ENCODE measurements around the gene RUNDC3A.
A peak's percentile ranks its signal among the peaks of the same experiment; 100 is the strongest.

Gene RUNDC3A

GRCh38 chr17:44308320-44308818 lies at the start of gene RUNDC3A:
RUNDC3A (plus strand) TSS chr17:44308601; CDS start chr17:44308833, 232 bp downstream.
- peak; percentile 77 for DNase-seq

GRCh38 chr17:44258811-44259351 lies 49.5 kb upstream of the RUNDC3A start:
- DNase-seq: no peak

- no peak for DNase-seq
Observed at GRCh38 chr17:44260296-44260695, 48.1 kb upstream of the RUNDC3A start.

- no peak for DNase-seq
Observed at GRCh38 chr17:44262654-44263225, 45.7 kb upstream of the RUNDC3A start.

- DNase-seq: no peak
Observed at GRCh38 chr17:44263345-44263902, 45.0 kb upstream of the RUNDC3A start.

- DNase-seq: no peak
Observed at GRCh38 chr17:44266402-44267164, 41.8 kb upstream of the RUNDC3A start.

- DNase-seq: no peak
Observed at GRCh38 chr17:44267165-44267455, 41.3 kb upstream of the RUNDC3A start.

GRCh38 chr17:44267818-44268490 lies 40.4 kb upstream of the RUNDC3A start, which contains the start of gene SLC4A1:
SLC4A1 (minus strand) TSS chr17:44268135; CDS start chr17:44262866, 5,269 bp downstream.
- no peak for DNase-seq

GRCh38 chr17:44268709-44269534 lies 39.5 kb upstream of the RUNDC3A start:
- DNase-seq: no peak

- DNase-seq: no peak
Observed at GRCh38 chr17:44269535-44270240, 38.7 kb upstream of the RUNDC3A start.

GRCh38 chr17:44272321-44272951 lies 36.0 kb upstream of the RUNDC3A start:
- DNase-seq: no peak

- DNase-seq: no peak
Observed at GRCh38 chr17:44272954-44273353, 35.4 kb upstream of the RUNDC3A start.

GRCh38 chr17:44273607-44274006 lies 34.8 kb upstream of the RUNDC3A start:
- DNase-seq: no peak

- DNase-seq: no peak
Observed at GRCh38 chr17:44277976-44278375, 30.4 kb upstream of the RUNDC3A start.

GRCh38 chr17:44279346-44279665 lies 29.1 kb upstream of the RUNDC3A start:
- DNase-seq: no peak

GRCh38 chr17:44279666-44280391 lies 28.6 kb upstream of the RUNDC3A start:
- peak; percentile 55 for DNase-seq

- DNase-seq: no peak
Observed at GRCh38 chr17:44280392-44280937, 27.9 kb upstream of the RUNDC3A start.

- no peak for DNase-seq
Observed at GRCh38 chr17:44281570-44281969, 26.8 kb upstream of the RUNDC3A start.

GRCh38 chr17:44282264-44282663 lies 26.1 kb upstream of the RUNDC3A start:
- no peak for DNase-seq

- no peak for DNase-seq
Observed at GRCh38 chr17:44283344-44284023, 24.9 kb upstream of the RUNDC3A start.
